ENCODE measurements around the gene MAN2C1. TPM values are rescaled to one million over a fixed set of nuclear protein-coding genes. Genes with fewer than 3 reads are reported as not detected.

The MAN2C1 gene
- total and polyA plus RNA-seq, 10 donors: 112 to 499 (median 274) TPM

GRCh38 chr15:75371901-75372688 lies 3.7 kb upstream of the MAN2C1 start:
- no peak overlapping the region for H3K27ac ChIP-seq
- 94 to 97% (median 96%) methylated on average over 11 of the region's 11 CpGs for WGBS, 5 donors
- TF ChIP-seq CTCF (IDR thresholded peaks at IDR 0.05 in 8 of 11, conservative IDR thresholded peaks at IDR 0.05 in 3 of 11) (no peak), POLR2A (IDR thresholded peaks at IDR 0.05) (no peak), POLR2AphosphoS5 (IDR thresholded peaks at IDR 0.05) (no peak)
- no peaks in the 10 kb centered on the region for H3K9me3 ChIP-seq
- H3K27me3 ChIP-seq (replicated peaks in 1 of 7): no peaks in the 10 kb centered on the region
- H3K4me1 ChIP-seq: peaks cover 14 to 28% (median 22%) of the 10 kb centered on the region in 6 donors
- peaks cover 0 to 77% (median 56%) of the 10 kb centered on the region in 6 donors for H3K36me3 ChIP-seq
- DNase-seq: no peak
- intact Hi-C loops (cut with DNase I; ENCODE audit: low total_unique reads): loop anchor here (10.0 kb wide), 2 partner anchors 83 to 253 kb away; partner anchors contain the start of genes SIN3A and SNUPN
- H3K4me3 ChIP-seq: no peak overlapping the region

GRCh38 chr15:75371486-75371885 lies 3.1 kb upstream of the MAN2C1 start:
- TF ChIP-seq CTCF (IDR thresholded peaks at IDR 0.05 in 8 of 11, conservative IDR thresholded peaks at IDR 0.05 in 3 of 11): no peak
- TF ChIP-seq POLR2AphosphoS5 (IDR thresholded peaks at IDR 0.05): no peak
- TF ChIP-seq POLR2A (IDR thresholded peaks at IDR 0.05): no peak
- Histone ChIP-seq H3K36me3 (peaks cover 0 to 77% (median 54%) of the 10 kb centered on the region in 6 donors), H3K4me3 (no peak overlapping the region), H3K4me1 (peaks cover 16 to 34% (median 24%) of the 10 kb centered on the region in 6 donors), H3K9me3 (no peaks in the 10 kb centered on the region), H3K27ac (no peak overlapping the region), H3K27me3 (replicated peaks in 1 of 7) (no peaks in the 10 kb centered on the region)
- WGBS, 5 donors: 64 to 98% (median 90%) methylated on average over 1 of the region's 1 CpG
- intact Hi-C loops (cut with DNase I; ENCODE audit: low total_unique reads): loop anchor here (10.0 kb wide), 2 partner anchors 83 to 253 kb away; partner anchors contain the start of genes SIN3A and SNUPN
- DNase-seq: no peak

GRCh38 chr15:75369897-75370581 lies 1.6 kb upstream of the MAN2C1 start:
- peak overlapping the region in 3 of 8 donors; percentile 98 to 100 (median 99) for H3K27ac ChIP-seq
- DNase-seq: no peak
- H3K27me3 ChIP-seq (replicated peaks in 1 of 7): no peaks in the 10 kb centered on the region
- H3K9me3 ChIP-seq: no peaks in the 10 kb centered on the region
- H3K4me3 ChIP-seq: no peak overlapping the region
- peaks cover 16 to 39% (median 24%) of the 10 kb centered on the region in 6 donors for H3K4me1 ChIP-seq
- 89 to 98% (median 96%) methylated on average over 7 of the region's 7 CpGs for WGBS, 5 donors
- intact Hi-C loops (cut with DNase I; ENCODE audit: low total_unique reads): loop anchor here (10.0 kb wide), 2 partner anchors 85 to 255 kb away; partner anchors contain the start of genes SIN3A and SNUPN
- peaks cover 0 to 77% (median 57%) of the 10 kb centered on the region in 6 donors for H3K36me3 ChIP-seq
- TF ChIP-seq CTCF (IDR thresholded peaks at IDR 0.05 in 8 of 11, conservative IDR thresholded peaks at IDR 0.05 in 3 of 11): no peak
- TF ChIP-seq POLR2AphosphoS5 (IDR thresholded peaks at IDR 0.05): no peak
- TF ChIP-seq POLR2A (IDR thresholded peaks at IDR 0.05): no peak

Measured in spleen (tissue), 11 donors.